HepG2 (cell line): ENCODE measurements around the gene DNMT3A. TPM values are rescaled to one million over a fixed set of nuclear protein-coding genes. Genes with fewer than 3 reads are reported as not detected.

Source experiments
- ATF7 ChIP-seq, 2 experiments: fragments of 450-650 bp in 1 of 2; sonication (generic) in 1 of 2; formaldehyde crosslinking in 1 of 2; IDR thresholded peaks; 2 replicates each; pipeline versions ENCODE4 v1.4.0 to v1.6.1; 2016 to 2020; ENCODE audit warnings: antibody characterized with exemption in 1 of 2, mild to moderate bottlenecking in 1 of 2, missing genetic modification reagents in 1 of 2
- CBFB ChIP-seq: sonication (generic); formaldehyde crosslinking; IDR thresholded peaks from 2 replicates; pipeline ENCODE4 v1.4.0; 2020; ENCODE audit warnings: missing genetic modification reagents
- CBX2 ChIP-seq, 2 experiments: fragments of 200-600 bp in 1 of 2; sonication (generic); formaldehyde crosslinking in 1 of 2; IDR thresholded peaks; 2 replicates each; pipeline versions ENCODE4 v1.7.0 to v1.8.1; 2018 to 2022; ENCODE audit warnings: low read depth in 2 of 2, low read length in 1 of 2, mild to moderate bottlenecking in 1 of 2, missing genetic modification reagents in 1 of 2
- CC2D1A ChIP-seq: sonication (generic); formaldehyde crosslinking; IDR thresholded peaks from 2 replicates; pipeline ENCODE4 v1.8.1; 2023; ENCODE audit warnings: mild to moderate bottlenecking, missing genetic modification reagents
- CHD4 ChIP-seq: fragments of 200-600 bp; sonication (generic); IDR thresholded peaks from 2 replicates; pipeline ENCODE4 v1.7.0; 2017; ENCODE audit warnings: mild to moderate bottlenecking, low read length, borderline replicate concordance
- DR1 ChIP-seq: sonication (generic); formaldehyde crosslinking; IDR thresholded peaks from 2 replicates; pipeline ENCODE4 v1.8.0; 2021; ENCODE audit warnings: mild to moderate bottlenecking, missing genetic modification reagents, inconsistent platforms
- FLYWCH1 ChIP-seq: sonication (generic); formaldehyde crosslinking; IDR thresholded peaks from 2 replicates; pipeline ENCODE4 v1.8.1; 2023; ENCODE audit warnings: mild to moderate bottlenecking, missing genetic modification reagents
- GLI4 ChIP-seq: sonication (generic); formaldehyde crosslinking; IDR thresholded peaks from 2 replicates; pipeline ENCODE4 v1.5.1; 2020; ENCODE audit warnings: missing genetic modification reagents, mild to moderate bottlenecking, moderate library complexity, borderline replicate concordance
- GTF2F1 ChIP-seq: fragments of 150-350 bp; IDR thresholded peaks from 2 replicates; pipeline ENCODE4 v1.6.1; 2014; ENCODE audit warnings: low read length
- HNRNPLL ChIP-seq: fragments of 200-400 bp; formaldehyde crosslinking; IDR thresholded peaks from 2 replicates; pipeline ENCODE4 v1.6.1; 2017; ENCODE audit warnings: mild to moderate bottlenecking, low read depth, low read length; ENCODE audit not compliant: poor library complexity, severe bottlenecking
- IRX3 ChIP-seq: sonication (generic); formaldehyde crosslinking; IDR thresholded peaks from 2 replicates; pipeline ENCODE4 v1.8.1; 2023; ENCODE audit warnings: mild to moderate bottlenecking, low read depth, missing genetic modification reagents, borderline replicate concordance
- NFKBIZ ChIP-seq: IDR thresholded peaks from 2 replicates; pipeline ENCODE4 v1.6.1; 2018; ENCODE audit warnings: missing genetic modification reagents, missing compliant biosample characterization
- POLR2A ChIP-seq, 2 experiments: IDR thresholded peaks; 2 replicates each; pipeline ENCODE4 v1.6.1; 2011; ENCODE audit warnings: low read depth in 2 of 2, low read length in 2 of 2, mild to moderate bottlenecking in 1 of 2, moderate library complexity in 1 of 2; ENCODE audit not compliant: insufficient read depth in 1 of 2
- SRF ChIP-seq: IDR thresholded peaks from 2 replicates; pipeline ENCODE4 v1.6.1; 2011; ENCODE audit warnings: mild to moderate bottlenecking, low read depth, low read length, moderate library complexity
- SYNCRIP ChIP-seq: fragments of 200-400 bp; formaldehyde crosslinking; IDR thresholded peaks from 2 replicates; pipeline ENCODE4 v1.6.1; 2018; ENCODE audit warnings: mild to moderate bottlenecking, low read depth, low read length; ENCODE audit not compliant: insufficient read depth
- TBX2 ChIP-seq: sonication (generic); formaldehyde crosslinking; IDR thresholded peaks from 2 replicates; pipeline ENCODE4 v1.5.0; 2020; ENCODE audit warnings: missing genetic modification reagents, mild to moderate bottlenecking, borderline replicate concordance
- YEATS4 ChIP-seq: sonication (generic); formaldehyde crosslinking; IDR thresholded peaks from 2 replicates; pipeline ENCODE4 v1.4.0; 2020; ENCODE audit warnings: missing genetic modification reagents, borderline replicate concordance
- ZFAT ChIP-seq: sonication (generic); formaldehyde crosslinking; conservative IDR thresholded peaks from 2 replicates; pipeline ENCODE4 v1.8.1; 2023; ENCODE audit warnings: missing genetic modification reagents, inconsistent platforms
- ZNF224 ChIP-seq: sonication (generic); formaldehyde crosslinking; IDR thresholded peaks from 2 replicates; pipeline ENCODE4 v1.5.0; 2020; ENCODE audit warnings: mild to moderate bottlenecking, missing genetic modification reagents
- ZNF232 ChIP-seq: sonication (generic); formaldehyde crosslinking; IDR thresholded peaks from 2 replicates; pipeline ENCODE4 v1.4.0; 2020; ENCODE audit warnings: missing genetic modification reagents, borderline replicate concordance
- ZNF256 ChIP-seq: sonication (generic); formaldehyde crosslinking; conservative IDR thresholded peaks from 2 replicates; pipeline ENCODE4 v1.4.0; 2020; ENCODE audit warnings: missing genetic modification reagents
- ZNF589 ChIP-seq: sonication (generic); formaldehyde crosslinking; conservative IDR thresholded peaks from 2 replicates; pipeline ENCODE4 v1.8.0; 2022; ENCODE audit warnings: mild to moderate bottlenecking, moderate library complexity, missing genetic modification reagents
- ZNF775 ChIP-seq: sonication (generic); formaldehyde crosslinking; IDR thresholded peaks from 2 replicates; pipeline ENCODE4 v1.4.0; 2020; ENCODE audit warnings: missing genetic modification reagents, mild to moderate bottlenecking, moderate library complexity, borderline replicate concordance
- polyA plus RNA-seq, 8 experiments: library from polyadenylated mRNA; depleted of rRNA in 3 of 8; stranded (reverse) in 7 of 8; unstranded in 1 of 8; fragments of >200 nt; fragmentation: Illumina TruSeq in 4 of 8; extraction: Trizol in 4 of 8; gene quantifications; 2 replicates each; pipeline versions ENCODE4 v1.2.1 to v1.2.3, GENCODE V29; 2011 to 2016; ENCODE audit warnings: low read depth in 4 of 8, missing spikeins in 1 of 8, mixed read lengths in 1 of 8; ENCODE audit not compliant: insufficient read depth in 1 of 8
- total RNA-seq, 5 experiments: library from RNA; depleted of rRNA; stranded (reverse); fragments of >200 nt; fragmentation: Illumina TruSeq; extraction: Trizol; gene quantifications; 2 replicates each; pipeline ENCODE4 v1.2.3, GENCODE V29; 2016; ENCODE audit warnings: low read depth in 1 of 5
- TF ChIP-seq, protein P1 (sequence below): sonication (generic); formaldehyde crosslinking; IDR thresholded peaks from 2 replicates; pipeline ENCODE4 v1.5.1; 2020; ENCODE audit warnings: missing genetic modification reagents, mild to moderate bottlenecking, borderline replicate concordance
- TF ChIP-seq, protein P2 (sequence below): sonication (generic); formaldehyde crosslinking; IDR thresholded peaks from 2 replicates; pipeline ENCODE4 v1.4.0; 2020; ENCODE audit warnings: missing genetic modification reagents, mild to moderate bottlenecking, borderline replicate concordance

Gene DNMT3A
- total and polyA plus RNA-seq, 2 of the 13 experiments (the other 11 are each of a cell fraction or from before 2014, with no cell fraction given), result 14.7 to 29.1 TPM

- no peak for TF ChIP-seq CBX2 (IDR thresholded peaks at IDR 0.05; ENCODE audit: low read depth, low read length)
- 0 out of 2 replicates have a peak, but pooled peaks have one; percentile 61 for TF ChIP-seq CBX2 (CRISPR knock-in tag; IDR thresholded peaks at IDR 0.05; ENCODE audit: low read depth)
- TF ChIP-seq FLYWCH1 (CRISPR knock-in tag), result no peak
- no peak for TF ChIP-seq SYNCRIP
- peak; percentile 78 for TF ChIP-seq HNRNPLL
- no peak for TF ChIP-seq GTF2F1
- TF ChIP-seq YEATS4, result peak; percentile 47; the same call in 1 of the 2 replicates
- peak; percentile 79 for TF ChIP-seq NFKBIZ (CRISPR knock-in tag)
- TF ChIP-seq POLR2A (IDR thresholded peaks at IDR 0.05; ENCODE audit: insufficient read depth in 1 of 2, low read depth in 2 of 2, low read length in 2 of 2), result no peak
- TF ChIP-seq, protein P1, sequence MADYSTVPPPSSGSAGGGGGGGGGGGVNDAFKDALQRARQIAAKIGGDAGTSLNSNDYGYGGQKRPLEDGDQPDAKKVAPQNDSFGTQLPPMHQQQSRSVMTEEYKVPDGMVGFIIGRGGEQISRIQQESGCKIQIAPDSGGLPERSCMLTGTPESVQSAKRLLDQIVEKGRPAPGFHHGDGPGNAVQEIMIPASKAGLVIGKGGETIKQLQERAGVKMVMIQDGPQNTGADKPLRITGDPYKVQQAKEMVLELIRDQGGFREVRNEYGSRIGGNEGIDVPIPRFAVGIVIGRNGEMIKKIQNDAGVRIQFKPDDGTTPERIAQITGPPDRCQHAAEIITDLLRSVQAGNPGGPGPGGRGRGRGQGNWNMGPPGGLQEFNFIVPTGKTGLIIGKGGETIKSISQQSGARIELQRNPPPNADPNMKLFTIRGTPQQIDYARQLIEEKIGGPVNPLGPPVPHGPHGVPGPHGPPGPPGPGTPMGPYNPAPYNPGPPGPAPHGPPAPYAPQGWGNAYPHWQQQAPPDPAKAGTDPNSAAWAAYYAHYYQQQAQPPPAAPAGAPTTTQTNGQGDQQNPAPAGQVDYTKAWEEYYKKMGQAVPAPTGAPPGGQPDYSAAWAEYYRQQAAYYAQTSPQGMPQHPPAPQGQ (CRISPR knock-in tag), result no peak
- TF ChIP-seq ZNF775, result no peak; the same call in 1 of the 2 replicates
- no peak for TF ChIP-seq ATF7 (IDR thresholded peaks at IDR 0.05)
- peak; percentile 69; the same call in 1 of the 2 replicates for TF ChIP-seq ATF7 (CRISPR knock-in tag; IDR thresholded peaks at IDR 0.05)
- TF ChIP-seq ZNF256 (CRISPR knock-in tag), result 0 out of 2 replicates have a peak, but pooled peaks have one; percentile 27
- peak; percentile 67 for TF ChIP-seq DR1 (CRISPR knock-in tag)
- TF ChIP-seq CBFB (CRISPR knock-in tag), result peak; percentile 89
- no peak for TF ChIP-seq ZFAT
- TF ChIP-seq GLI4 (CRISPR knock-in tag), result no peak
- peak; percentile 85 for TF ChIP-seq TBX2 (CRISPR knock-in tag)
- TF ChIP-seq CHD4, result no peak
- peak; percentile 79; the same call in 1 of the 2 replicates for TF ChIP-seq IRX3 (CRISPR knock-in tag)
- TF ChIP-seq ZNF224 (CRISPR knock-in tag), result no peak
- no peak for TF ChIP-seq CC2D1A (CRISPR knock-in tag)
- no peak for TF ChIP-seq SRF
- TF ChIP-seq, protein P2, sequence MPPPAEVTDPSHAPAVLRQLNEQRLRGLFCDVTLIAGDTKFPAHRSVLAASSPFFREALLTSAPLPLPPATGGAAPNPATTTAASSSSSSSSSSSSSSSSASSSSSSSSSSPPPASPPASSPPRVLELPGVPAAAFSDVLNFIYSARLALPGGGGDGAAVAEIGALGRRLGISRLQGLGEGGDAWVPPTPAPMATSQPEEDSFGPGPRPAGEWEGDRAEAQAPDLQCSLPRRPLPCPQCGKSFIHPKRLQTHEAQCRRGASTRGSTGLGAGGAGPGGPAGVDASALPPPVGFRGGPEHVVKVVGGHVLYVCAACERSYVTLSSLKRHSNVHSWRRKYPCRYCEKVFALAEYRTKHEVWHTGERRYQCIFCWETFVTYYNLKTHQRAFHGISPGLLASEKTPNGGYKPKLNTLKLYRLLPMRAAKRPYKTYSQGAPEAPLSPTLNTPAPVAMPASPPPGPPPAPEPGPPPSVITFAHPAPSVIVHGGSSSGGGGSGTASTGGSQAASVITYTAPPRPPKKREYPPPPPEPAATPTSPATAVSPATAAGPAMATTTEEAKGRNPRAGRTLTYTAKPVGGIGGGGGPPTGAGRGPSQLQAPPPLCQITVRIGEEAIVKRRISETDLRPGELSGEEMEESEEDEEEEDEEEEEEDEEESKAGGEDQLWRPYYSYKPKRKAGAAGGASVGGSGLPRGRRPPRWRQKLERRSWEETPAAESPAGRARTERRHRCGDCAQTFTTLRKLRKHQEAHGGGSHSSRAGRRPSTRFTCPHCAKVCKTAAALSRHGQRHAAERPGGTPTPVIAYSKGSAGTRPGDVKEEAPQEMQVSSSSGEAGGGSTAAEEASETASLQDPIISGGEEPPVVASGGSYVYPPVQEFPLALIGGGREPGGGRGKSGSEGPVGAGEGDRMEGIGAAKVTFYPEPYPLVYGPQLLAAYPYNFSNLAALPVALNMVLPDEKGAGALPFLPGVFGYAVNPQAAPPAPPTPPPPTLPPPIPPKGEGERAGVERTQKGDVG, result peak; percentile 50; the same call in 1 of the 2 replicates
- TF ChIP-seq ZNF232 (CRISPR knock-in tag), result peak; percentile 76; the same call in 1 of the 2 replicates
- peak; percentile 93; the same call in 1 of the 2 replicates for TF ChIP-seq ZNF589 (CRISPR knock-in tag)
Observed at GRCh38 chr2:25342372-25343186, 854 bp upstream of the DNMT3A start (continued).
